WERI-Rb-1 (cell line): ENCODE data around the gene DCK.

Experiments
- DNase-seq: peaks from one replicate; pipeline ENCODE4 v3.0.0-alpha.2; 2020
- H3K27ac ChIP-seq: fragments of 250-450 bp; sonication (Bioruptor Pico); 2 replicates; pipeline ENCODE4 v1.5.1; 2020; ENCODE audit warnings: mild to moderate bottlenecking, moderate library complexity
- H3K27me3 ChIP-seq: fragments of 250-450 bp; sonication (Bioruptor Pico); 2 replicates; pipeline ENCODE4 v1.5.1; 2021; ENCODE audit warnings: mild to moderate bottlenecking, low read depth, moderate library complexity; ENCODE audit not compliant: insufficient read depth, severe bottlenecking
- H3K36me3 ChIP-seq: fragments of 250-450 bp; sonication (Bioruptor Pico); 2 replicates; pipeline ENCODE4 v1.5.1; 2020; ENCODE audit warnings: mild to moderate bottlenecking, moderate library complexity
- H3K4me3 ChIP-seq: 2 replicates; pipeline ENCODE4 v1.5.1; 2011; ENCODE audit warnings: low read depth, mild to moderate bottlenecking, control low read depth, low read length
- H3K9me3 ChIP-seq: fragments of 250-450 bp; sonication (Bioruptor Pico); 2 replicates; pipeline ENCODE4 v1.5.1; 2021; ENCODE audit warnings: mild to moderate bottlenecking, moderate library complexity; ENCODE audit not compliant: severe bottlenecking
- TF ChIP-seq, protein P1 (sequence below): IDR thresholded peaks from 2 replicates; pipeline ENCODE4 v1.5.1; 2011; ENCODE audit warnings: low read depth, mild to moderate bottlenecking, control low read depth, inconsistent platforms, low read length

The DCK gene

DNA sequence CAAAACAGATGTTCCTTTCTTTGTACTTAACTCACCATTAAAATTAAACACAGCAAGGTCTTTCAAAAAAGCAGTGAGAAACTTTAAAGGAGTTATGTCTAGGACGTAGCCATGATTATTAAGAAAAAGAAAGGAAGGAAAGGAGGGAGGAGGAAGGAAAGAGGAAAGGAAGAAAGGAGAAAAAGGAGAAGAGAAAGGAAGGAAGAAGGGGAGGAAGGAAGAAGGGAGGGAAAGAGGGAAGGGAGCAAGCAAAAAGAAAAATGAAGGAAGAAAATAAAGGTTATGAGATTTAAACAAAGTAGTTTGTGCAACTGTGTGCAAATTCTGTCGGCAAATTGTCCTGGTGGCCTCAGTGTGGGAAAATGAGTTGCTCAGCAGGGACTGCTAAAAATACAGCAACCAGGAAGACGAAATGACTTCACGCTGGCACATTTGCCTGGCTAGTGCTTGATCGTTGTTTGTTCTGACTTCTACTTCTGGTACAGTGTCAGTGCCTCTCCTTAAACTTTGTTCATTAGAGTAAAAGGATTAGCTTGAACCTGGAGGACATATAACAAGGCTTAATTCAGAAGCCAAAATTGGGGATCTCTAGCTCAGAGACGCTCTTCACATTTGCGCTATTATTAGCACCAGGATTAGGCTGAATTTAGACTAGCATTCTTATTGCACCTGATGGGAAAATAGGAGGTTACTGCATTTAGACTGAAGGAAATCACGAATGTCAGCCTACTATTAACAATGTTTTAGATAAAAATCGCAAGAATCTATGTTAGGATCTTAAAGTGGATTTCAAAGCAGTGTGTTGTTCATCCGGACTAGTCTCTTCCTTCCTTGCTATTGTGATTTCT is 81.2 kb downstream of the DCK start:
- H3K4me3 ChIP-seq: no peak overlapping the region
- TF ChIP-seq, protein P1, sequence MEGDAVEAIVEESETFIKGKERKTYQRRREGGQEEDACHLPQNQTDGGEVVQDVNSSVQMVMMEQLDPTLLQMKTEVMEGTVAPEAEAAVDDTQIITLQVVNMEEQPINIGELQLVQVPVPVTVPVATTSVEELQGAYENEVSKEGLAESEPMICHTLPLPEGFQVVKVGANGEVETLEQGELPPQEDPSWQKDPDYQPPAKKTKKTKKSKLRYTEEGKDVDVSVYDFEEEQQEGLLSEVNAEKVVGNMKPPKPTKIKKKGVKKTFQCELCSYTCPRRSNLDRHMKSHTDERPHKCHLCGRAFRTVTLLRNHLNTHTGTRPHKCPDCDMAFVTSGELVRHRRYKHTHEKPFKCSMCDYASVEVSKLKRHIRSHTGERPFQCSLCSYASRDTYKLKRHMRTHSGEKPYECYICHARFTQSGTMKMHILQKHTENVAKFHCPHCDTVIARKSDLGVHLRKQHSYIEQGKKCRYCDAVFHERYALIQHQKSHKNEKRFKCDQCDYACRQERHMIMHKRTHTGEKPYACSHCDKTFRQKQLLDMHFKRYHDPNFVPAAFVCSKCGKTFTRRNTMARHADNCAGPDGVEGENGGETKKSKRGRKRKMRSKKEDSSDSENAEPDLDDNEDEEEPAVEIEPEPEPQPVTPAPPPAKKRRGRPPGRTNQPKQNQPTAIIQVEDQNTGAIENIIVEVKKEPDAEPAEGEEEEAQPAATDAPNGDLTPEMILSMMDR: no peak
- H3K27me3 ChIP-seq: no peaks in the 10 kb centered on the region
- no peak overlapping the region for H3K27ac ChIP-seq
- no peak for DNase-seq
- no peaks in the 10 kb centered on the region for H3K9me3 ChIP-seq
- no peaks in the 10 kb centered on the region for H3K36me3 ChIP-seq
